Gastroesophageal sphincter (tissue), 4 donors: ENCODE measurements around the gene MYLK. TPM values are rescaled to one million over a fixed set of nuclear protein-coding genes. Genes with fewer than 3 reads are reported as not detected.

Experiments
- ATAC-seq: fragments of 150-250 bp; one replicate; pipeline ENCODE4 v1.9.1; 2016; ENCODE audit warnings: mild to moderate bottlenecking, moderate library complexity
- H3K27ac ChIP-seq, 4 donors: fragments of 200-600 bp; sonication (generic) in 3 of 4; 1 replicate in 3 of 4; 2 replicates in 1 of 4; pipeline ENCODE4 v1.5.1; 2016 to 2019
- H3K27me3 ChIP-seq: fragments of 200-600 bp; sonication (generic); one replicate; pipeline ENCODE4 v1.5.1; 2019
- H3K36me3 ChIP-seq, 2 donors: fragments of 200-600 bp; sonication (generic); one replicate each; pipeline ENCODE4 v1.5.1; 2019; ENCODE audit warnings: control low read depth in 1 of 2
- H3K4me1 ChIP-seq, 3 donors: fragments of 200-600 bp; sonication (generic); 1 replicate in 2 of 3; 2 replicates in 1 of 3; pipeline ENCODE4 v1.5.1; 2016 to 2019; ENCODE audit warnings: control low read depth in 2 of 3
- H3K4me3 ChIP-seq, 2 donors: fragments of 200-600 bp; sonication (generic); one replicate each; pipeline ENCODE4 v1.5.1; 2019; ENCODE audit warnings: mild to moderate bottlenecking in 1 of 2, moderate library complexity in 1 of 2
- H3K9me3 ChIP-seq, 3 donors: fragments of 200-600 bp; sonication (generic); one replicate each; pipeline ENCODE4 v1.5.1; 2017 to 2019; ENCODE audit warnings: control low read depth in 2 of 3
- EP300 ChIP-seq: sonication (generic); formaldehyde crosslinking; IDR thresholded peaks from one replicate; pipeline ENCODE4 v1.6.1; 2017; ENCODE audit warnings: antibody characterized with exemption, mild to moderate bottlenecking
- POLR2A ChIP-seq, 2 donors: fragments of 450-650 bp; IDR thresholded peaks; one replicate each; pipeline ENCODE4 v1.6.1; 2017; ENCODE audit warnings: antibody characterized with exemption in 2 of 2, mild to moderate bottlenecking in 2 of 2, moderate library complexity in 1 of 2
- POLR2AphosphoS5 ChIP-seq: sonication (generic); formaldehyde crosslinking; IDR thresholded peaks from one replicate; pipeline ENCODE4 v1.6.1; 2017; ENCODE audit warnings: antibody characterized with exemption
- WGBS, 2 donors: methylation state at CpG; one replicate each; pipeline ENCODE4 v1.1.5; 2018; ENCODE audit warnings: low coverage in 1 of 2; 5-methylcytosine and 5-hydroxymethylcytosine counted together
- total RNA-seq, 4 donors: library from RNA; depleted of rRNA; stranded (reverse); fragments of >200 nt; gene quantifications; one replicate each; pipeline ENCODE4 v1.1.0, GENCODE V29; 2016
- TF ChIP-seq, protein P1 (sequence below), 4 experiments: fragments of 200-600 bp in 2 of 4; fragments of 450-650 bp in 2 of 4; sonication (generic) in 1 of 4; IDR thresholded peaks; one replicate each; pipeline ENCODE4 v1.5.1; 2017 to 2019; ENCODE audit warnings: antibody characterized with exemption in 4 of 4, mild to moderate bottlenecking in 2 of 4, moderate library complexity in 2 of 4

MYLK gene
- total RNA-seq, 4 donors from 2014 or later: 1,558 to 2,522 (median 2,261) TPM

DNA sequence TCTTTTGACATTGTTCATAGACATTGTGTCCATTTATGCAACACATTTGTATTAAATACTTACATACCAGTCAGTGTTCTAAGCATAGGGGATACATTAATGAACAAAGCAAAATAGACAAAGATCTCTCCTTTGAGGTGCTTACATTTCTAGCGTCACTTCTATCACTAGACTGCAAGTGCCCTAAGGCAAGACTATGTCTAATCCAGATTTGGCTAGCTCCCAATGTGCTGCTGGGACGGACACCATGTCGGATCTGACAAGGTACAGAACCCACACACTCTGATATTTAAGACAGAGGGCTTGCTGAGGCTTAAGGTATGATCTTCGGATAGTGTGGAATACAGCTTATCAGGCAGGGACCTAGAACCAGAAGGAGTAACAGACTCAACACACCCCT is 41.4 kb downstream of the MYLK start:
- no peaks in the 10 kb centered on the region for H3K4me1 ChIP-seq
- 69% methylated on average over 4 of the region's 4 CpGs; no CpG with 5 or more reads in 1 of the 2 donors for WGBS, 2 donors
- H3K27me3 ChIP-seq: no peaks in the 10 kb centered on the region
- H3K9me3 ChIP-seq: peaks cover 0 to 35% (median 0%) of the 10 kb centered on the region in 3 donors
- no peak for TF ChIP-seq POLR2A (IDR thresholded peaks at IDR 0.05)
- TF ChIP-seq EP300: no peak
- TF ChIP-seq POLR2AphosphoS5: no peak
- TF ChIP-seq, protein P1, sequence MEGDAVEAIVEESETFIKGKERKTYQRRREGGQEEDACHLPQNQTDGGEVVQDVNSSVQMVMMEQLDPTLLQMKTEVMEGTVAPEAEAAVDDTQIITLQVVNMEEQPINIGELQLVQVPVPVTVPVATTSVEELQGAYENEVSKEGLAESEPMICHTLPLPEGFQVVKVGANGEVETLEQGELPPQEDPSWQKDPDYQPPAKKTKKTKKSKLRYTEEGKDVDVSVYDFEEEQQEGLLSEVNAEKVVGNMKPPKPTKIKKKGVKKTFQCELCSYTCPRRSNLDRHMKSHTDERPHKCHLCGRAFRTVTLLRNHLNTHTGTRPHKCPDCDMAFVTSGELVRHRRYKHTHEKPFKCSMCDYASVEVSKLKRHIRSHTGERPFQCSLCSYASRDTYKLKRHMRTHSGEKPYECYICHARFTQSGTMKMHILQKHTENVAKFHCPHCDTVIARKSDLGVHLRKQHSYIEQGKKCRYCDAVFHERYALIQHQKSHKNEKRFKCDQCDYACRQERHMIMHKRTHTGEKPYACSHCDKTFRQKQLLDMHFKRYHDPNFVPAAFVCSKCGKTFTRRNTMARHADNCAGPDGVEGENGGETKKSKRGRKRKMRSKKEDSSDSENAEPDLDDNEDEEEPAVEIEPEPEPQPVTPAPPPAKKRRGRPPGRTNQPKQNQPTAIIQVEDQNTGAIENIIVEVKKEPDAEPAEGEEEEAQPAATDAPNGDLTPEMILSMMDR (IDR thresholded peaks at IDR 0.05): no peak
- no peaks in the 10 kb centered on the region for H3K36me3 ChIP-seq
- no peak for ATAC-seq
- H3K4me3 ChIP-seq: no peak overlapping the region
- H3K27ac ChIP-seq: no peak overlapping the region

DNA sequence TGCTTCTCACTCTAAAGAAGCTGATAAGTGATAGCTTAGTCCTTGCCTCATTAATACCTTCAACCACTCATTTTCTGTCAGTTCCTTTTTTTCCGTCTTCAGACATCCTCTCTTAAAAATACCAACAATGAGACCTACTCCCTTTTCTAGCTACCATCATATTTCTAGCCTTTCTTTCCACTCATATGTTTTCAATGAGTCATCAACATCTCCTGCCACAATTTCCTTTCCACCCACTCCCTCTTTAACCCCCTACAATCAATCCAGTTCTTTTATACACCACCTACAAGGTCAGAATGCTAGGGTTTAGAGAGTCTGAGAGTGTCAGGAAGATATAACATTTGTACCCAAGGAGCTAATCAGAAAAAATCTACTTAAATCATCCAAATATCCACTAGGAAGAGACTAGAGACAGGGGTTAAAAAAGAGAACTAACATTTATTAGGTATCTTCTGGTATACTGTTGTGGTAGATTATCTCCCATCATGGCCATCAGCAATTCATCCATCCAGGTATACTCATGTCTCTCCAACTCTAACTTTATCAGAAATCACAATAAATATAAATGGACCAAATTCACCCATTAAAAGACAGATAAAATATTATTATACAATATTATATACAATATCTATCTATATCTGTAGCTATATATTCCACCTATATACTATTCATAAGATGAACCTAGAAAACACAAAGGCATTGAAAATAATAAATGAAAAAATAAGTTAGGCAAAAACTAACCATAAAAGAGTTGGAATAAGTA is 42.5 kb downstream of the MYLK start:
- H3K4me3 ChIP-seq: no peak overlapping the region
- peaks cover 0 to 28% (median 0%) of the 10 kb centered on the region in 3 donors for H3K9me3 ChIP-seq
- no peaks in the 10 kb centered on the region for H3K4me1 ChIP-seq
- TF ChIP-seq, protein P1 (IDR thresholded peaks at IDR 0.05): no peak
- TF ChIP-seq POLR2AphosphoS5 (no peak), POLR2A (IDR thresholded peaks at IDR 0.05) (no peak), EP300 (no peak)
- WGBS, 2 donors: 80% methylated on average over 1 of the region's 1 CpG; no CpG with 5 or more reads in 1 of the 2 donors
- H3K27ac ChIP-seq: no peak overlapping the region
- H3K27me3 ChIP-seq: no peaks in the 10 kb centered on the region
- no peaks in the 10 kb centered on the region for H3K36me3 ChIP-seq
- no peak for ATAC-seq

DNA sequence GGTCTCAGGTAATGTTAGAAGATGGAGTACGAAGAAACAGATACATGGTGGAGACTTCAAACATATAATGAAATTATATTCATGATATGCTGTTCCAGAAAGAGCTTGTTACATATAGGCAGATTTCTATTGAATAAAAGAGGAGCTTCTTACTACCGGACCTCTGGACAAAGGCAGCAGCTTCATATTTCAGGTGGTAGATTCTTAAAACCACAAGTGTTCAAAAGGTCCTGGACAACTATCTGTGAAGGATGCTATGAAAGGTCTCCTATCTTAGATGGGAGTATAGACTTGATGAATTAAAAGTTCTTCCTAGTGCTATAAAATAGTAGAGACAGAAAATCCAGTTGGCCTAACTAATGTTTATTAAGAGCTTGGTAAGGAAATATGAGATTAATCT is 43.2 kb downstream of the MYLK start:
- Histone ChIP-seq H3K4me3 (no peak overlapping the region), H3K27me3 (no peaks in the 10 kb centered on the region), H3K9me3 (peaks cover 0 to 28% (median 0%) of the 10 kb centered on the region in 3 donors), H3K36me3 (no peaks in the 10 kb centered on the region), H3K4me1 (no peaks in the 10 kb centered on the region), H3K27ac (no peak overlapping the region)
- TF ChIP-seq POLR2A (IDR thresholded peaks at IDR 0.05) (no peak), EP300 (no peak), POLR2AphosphoS5 (no peak)
- TF ChIP-seq, protein P1 (IDR thresholded peaks at IDR 0.05): no peak
- 93 to 100% methylated on average over 2 of the region's 2 CpGs for WGBS, 2 donors
- no peak for ATAC-seq

DNA sequence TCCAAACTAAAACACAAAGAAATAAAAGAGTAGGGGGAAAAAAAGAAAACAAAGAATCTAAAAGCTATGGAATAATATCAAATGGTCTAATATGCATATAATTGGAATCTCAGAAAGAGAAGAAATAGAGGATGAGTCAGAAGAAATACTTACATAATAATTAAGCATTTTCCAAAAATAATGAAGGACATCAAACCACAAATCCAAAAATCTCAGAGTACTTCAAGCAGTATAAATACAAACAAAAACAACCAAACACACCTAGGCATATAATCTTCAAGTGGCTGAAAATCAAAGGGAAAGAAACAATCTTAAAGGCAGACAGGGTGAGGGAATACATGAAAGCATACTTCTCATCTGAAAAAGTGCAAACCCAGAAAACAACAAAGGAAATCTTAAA is 46.3 kb downstream of the MYLK start:
- TF ChIP-seq, protein P1 (IDR thresholded peaks at IDR 0.05): no peak
- TF ChIP-seq POLR2AphosphoS5 (no peak), POLR2A (IDR thresholded peaks at IDR 0.05) (no peak), EP300 (no peak)
- Histone ChIP-seq H3K4me3 (no peak overlapping the region), H3K27me3 (no peaks in the 10 kb centered on the region), H3K9me3 (peaks cover 0 to 26% (median 0%) of the 10 kb centered on the region in 3 donors), H3K27ac (no peak overlapping the region), H3K36me3 (no peaks in the 10 kb centered on the region), H3K4me1 (no peaks in the 10 kb centered on the region)
- no peak for ATAC-seq

DNA sequence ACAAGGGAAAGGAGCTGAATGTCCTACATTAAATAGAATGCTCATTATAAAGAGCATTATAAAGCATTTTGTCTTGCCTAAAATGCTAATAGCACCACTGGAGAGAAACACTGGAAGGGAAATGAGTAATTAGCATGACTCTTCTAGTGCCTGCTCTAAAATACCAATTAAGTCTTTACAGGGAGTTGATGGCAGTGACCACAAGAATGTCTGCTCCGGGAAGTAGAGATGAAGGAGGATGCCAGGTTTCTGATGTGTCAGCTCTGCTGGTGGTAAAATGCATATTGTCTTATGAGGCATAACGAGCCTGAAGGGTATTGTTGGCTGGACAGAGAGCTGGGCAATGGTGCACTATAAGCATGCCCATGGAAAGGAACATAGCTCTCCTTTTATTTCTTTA is 49.5 kb downstream of the MYLK start:
- WGBS, 2 donors: 43 to 77% methylated on average over 2 of the region's 2 CpGs
- H3K27ac ChIP-seq: no peak overlapping the region
- peaks cover 0 to 7% (median 0%) of the 10 kb centered on the region in 3 donors for H3K4me1 ChIP-seq
- no peaks in the 10 kb centered on the region for H3K27me3 ChIP-seq
- no peak for ATAC-seq
- no peak overlapping the region for H3K4me3 ChIP-seq
- H3K9me3 ChIP-seq: peaks cover 0 to 5% (median 0%) of the 10 kb centered on the region in 3 donors
- no peak for TF ChIP-seq POLR2AphosphoS5
- TF ChIP-seq, protein P1 (IDR thresholded peaks at IDR 0.05): no peak
- no peak for TF ChIP-seq EP300
- H3K36me3 ChIP-seq: no peaks in the 10 kb centered on the region
